ENCODE data around the gene GRAMD2A. TPM values are rescaled to one million over a fixed set of nuclear protein-coding genes. Genes with fewer than 3 reads are reported as not detected.

The GRAMD2A gene
- total RNA-seq, 4 donors from 2014 or later = 0.41 to 1.4 TPM; not detected in 2

DNA sequence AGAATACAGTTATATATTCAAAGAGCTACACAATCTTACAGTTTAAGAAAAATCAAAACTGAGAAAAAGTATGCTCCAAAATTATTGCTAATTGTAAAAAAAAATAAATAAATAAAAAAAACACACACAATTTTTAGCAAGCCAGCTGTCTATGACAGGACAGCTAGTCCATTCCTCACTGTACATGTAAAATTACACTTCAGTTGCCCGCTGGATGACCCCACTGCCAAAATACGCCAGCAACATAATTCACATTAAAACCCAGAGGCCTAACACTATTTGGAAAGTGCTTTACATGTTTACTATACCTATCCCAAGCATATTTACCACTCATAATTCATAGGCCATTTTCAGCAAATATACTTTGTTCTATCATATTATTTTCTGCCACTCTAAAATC is 85.5 kb downstream of the GRAMD2A start:
- in situ Hi-C loops (cut with MboI; ENCODE audit: low pct_ligation_motif_present in 1 of 4, low pct_unique_long_range_greater_than_20kb in 1 of 4, low sequenced_read_pairs in 3 of 4) = no loop called here
- WGBS, 2 donors (ENCODE audit: low coverage in 1 of 2) = 82 to 88% methylated on average over 2 of the region's 2 CpGs
- TF ChIP-seq CTCF (IDR thresholded peaks at IDR 0.05) (no peak), EP300 (IDR thresholded peaks at IDR 0.05; ENCODE audit: low read depth) (no peak), POLR2AphosphoS5 (IDR thresholded peaks at IDR 0.05) (no peak), POLR2A (IDR thresholded peaks at IDR 0.05) (no peak)
- H3K36me3 ChIP-seq = no peaks in the 10 kb centered on the region
- H3K4me1 ChIP-seq = peaks cover 0 to 30% (median 13%) of the 10 kb centered on the region in 4 donors
- no peak overlapping the region for H3K27ac ChIP-seq
- intact Hi-C loops (cut with DNase I; ENCODE audit: low total_unique reads) = no loop called here
- H3K9me3 ChIP-seq = no peaks in the 10 kb centered on the region
- H3K27me3 ChIP-seq = no peaks in the 10 kb centered on the region
- DNase-seq = no peak
- no peak overlapping the region for H3K4me3 ChIP-seq

DNA sequence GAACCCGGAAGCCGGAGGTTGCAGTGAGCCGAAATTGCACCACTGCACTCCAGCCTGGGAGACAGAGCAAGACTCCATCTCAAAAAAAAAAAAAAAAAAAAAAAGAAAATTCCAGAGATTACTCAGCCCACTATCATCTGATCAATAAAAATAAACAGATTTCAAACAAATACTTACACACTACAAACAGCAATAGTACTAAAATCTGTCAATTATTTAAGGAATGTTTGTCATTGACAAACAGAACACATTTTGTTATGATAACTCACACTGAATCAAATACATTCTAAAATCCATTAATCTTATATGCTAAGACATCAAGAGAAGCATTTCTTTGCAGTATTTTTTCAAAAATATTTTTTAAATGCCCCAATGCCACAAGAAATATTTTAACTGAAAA is 87.2 kb downstream of the GRAMD2A start:
- no peak for DNase-seq
- H3K27ac ChIP-seq = no peak overlapping the region
- H3K36me3 ChIP-seq = no peaks in the 10 kb centered on the region
- H3K4me1 ChIP-seq = peaks cover 0 to 18% (median 3%) of the 10 kb centered on the region in 4 donors
- intact Hi-C loops (cut with DNase I; ENCODE audit: low total_unique reads) = no loop called here
- no peak for TF ChIP-seq CTCF (IDR thresholded peaks at IDR 0.05)
- TF ChIP-seq POLR2AphosphoS5 (IDR thresholded peaks at IDR 0.05) = no peak
- no peak for TF ChIP-seq POLR2A (IDR thresholded peaks at IDR 0.05)
- TF ChIP-seq EP300 (IDR thresholded peaks at IDR 0.05; ENCODE audit: low read depth) = no peak
- in situ Hi-C loops (cut with MboI; ENCODE audit: low pct_ligation_motif_present in 1 of 4, low pct_unique_long_range_greater_than_20kb in 1 of 4, low sequenced_read_pairs in 3 of 4) = no loop called here
- 83 to 98% methylated on average over 1 to 3 of the region's 3 CpGs for WGBS, 2 donors (ENCODE audit: low coverage in 1 of 2)
- no peak overlapping the region for H3K4me3 ChIP-seq
- no peaks in the 10 kb centered on the region for H3K9me3 ChIP-seq
- no peaks in the 10 kb centered on the region for H3K27me3 ChIP-seq

Other genes starting within 250 kb of the GRAMD2A start
- gene MYO9A, start 79.6 kb downstream of the GRAMD2A start, total RNA-seq = 100 to 1,000 TPM in 1 of 4 donors, 10 to 100 TPM in 3; 52.4 to 103 (median 74.2) TPM
- 1 to 10 TPM; 2.3 to 3.8 (median 2.5) TPM for gene SENP8, start 79.4 kb downstream of the GRAMD2A start, total RNA-seq
- gene PKM, start 33.4 kb upstream of the GRAMD2A start, total RNA-seq = 100 to 1,000 TPM; 259 to 431 (median 291) TPM
- 100 to 1,000 TPM in 1 of 4 donors, 10 to 100 TPM in 3; 44.1 to 152 (median 57.9) TPM for gene PARP6, start 74.8 kb upstream of the GRAMD2A start, total RNA-seq
- gene CELF6, start 122.4 kb upstream of the GRAMD2A start, total RNA-seq = 10 to 100 TPM in 1 of 4 donors, 1 to 10 TPM in 3; 1.5 to 12.9 (median 4.7) TPM
- 10 to 100 TPM; 19.9 to 69.9 (median 50.9) TPM for gene HEXA, start 178.2 kb upstream of the GRAMD2A start, total RNA-seq
- not detected for gene TMEM202, start 200.5 kb upstream of the GRAMD2A start, total RNA-seq

All from transverse colon (tissue), 4 donors.